HG03196 (cell line): ENCODE data around the gene KCNC4.

Experiments
- ATAC-seq: cut with Tn5 transposase; IDR thresholded peaks from one replicate; pipeline ENCODE4 v1.9.1; 2021; ENCODE audit not compliant: unreplicated experiment

Gene KCNC4

DNA sequence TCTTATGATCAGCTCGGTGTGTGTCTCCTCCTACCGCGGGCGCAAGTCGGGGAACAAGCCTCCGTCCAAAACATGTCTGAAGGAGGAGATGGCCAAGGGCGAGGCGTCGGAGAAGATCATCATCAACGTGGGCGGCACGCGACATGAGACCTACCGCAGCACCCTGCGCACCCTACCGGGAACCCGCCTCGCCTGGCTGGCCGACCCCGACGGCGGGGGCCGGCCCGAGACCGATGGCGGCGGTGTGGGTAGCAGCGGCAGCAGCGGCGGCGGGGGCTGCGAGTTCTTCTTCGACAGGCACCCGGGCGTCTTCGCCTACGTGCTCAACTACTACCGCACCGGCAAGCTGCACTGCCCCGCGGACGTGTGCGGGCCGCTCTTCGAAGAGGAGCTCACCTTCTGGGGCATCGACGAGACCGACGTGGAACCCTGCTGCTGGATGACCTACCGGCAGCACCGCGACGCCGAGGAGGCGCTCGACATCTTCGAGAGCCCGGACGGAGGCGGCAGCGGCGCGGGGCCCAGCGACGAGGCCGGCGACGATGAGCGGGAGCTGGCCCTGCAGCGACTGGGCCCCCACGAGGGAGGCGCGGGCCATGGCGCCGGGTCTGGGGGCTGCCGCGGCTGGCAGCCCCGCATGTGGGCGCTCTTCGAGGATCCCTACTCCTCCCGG, 1.5 kb downstream of the KCNC4 start:
- ATAC-seq, result no peak

- no peak for ATAC-seq
These were observed 2.3 kb downstream of the KCNC4 start for GRCh38 chr1:110212169-110213142.

GRCh38 chr1:110213143-110213540, 3.0 kb downstream of the KCNC4 start:
- ATAC-seq, result no peak

DNA sequence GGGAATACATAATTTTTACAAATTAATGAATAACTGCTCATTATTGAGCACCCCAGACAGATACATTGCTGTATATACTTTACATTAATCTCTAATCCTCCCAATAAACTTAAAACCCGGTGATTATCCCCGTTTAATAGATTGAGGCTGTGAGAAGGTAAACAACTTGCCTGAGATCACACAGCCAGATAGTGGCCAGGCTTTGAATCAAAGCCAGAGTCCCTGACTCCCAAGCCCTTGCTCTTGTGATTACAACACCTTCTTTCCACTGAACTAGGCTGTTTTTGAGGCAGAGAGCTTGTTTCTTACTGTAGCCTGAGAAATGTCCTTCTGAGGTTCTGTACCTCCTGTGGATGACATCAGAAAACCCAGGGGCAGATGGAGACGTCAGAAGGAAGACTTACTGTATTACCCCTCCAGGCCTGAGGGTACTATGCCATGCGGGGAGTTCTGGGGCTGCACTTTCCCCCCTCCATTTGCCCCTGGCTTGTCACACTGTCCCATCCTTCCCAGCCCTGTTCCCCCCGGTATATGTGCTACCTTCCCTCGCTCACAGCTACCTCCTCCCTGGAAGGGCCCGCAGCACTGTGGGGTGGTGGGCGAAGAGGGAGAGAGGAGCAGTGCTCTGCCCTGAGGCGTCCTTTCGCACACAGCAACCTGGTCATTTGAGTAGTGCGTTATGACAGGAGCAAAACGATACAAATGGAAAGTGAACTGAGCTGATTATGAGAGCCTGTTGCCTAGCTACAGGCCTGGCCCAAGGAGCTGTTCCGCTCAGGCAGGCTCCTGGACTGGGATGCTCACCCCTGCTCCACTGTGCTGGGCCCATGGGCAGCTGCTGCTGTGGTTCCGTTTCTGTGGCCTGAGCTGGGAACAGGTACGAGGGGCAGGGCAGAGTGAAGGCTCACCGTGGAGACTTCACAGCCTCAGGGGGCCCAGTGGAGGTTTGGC, 4.6 kb downstream of the KCNC4 start:
- ATAC-seq, result no peak

DNA sequence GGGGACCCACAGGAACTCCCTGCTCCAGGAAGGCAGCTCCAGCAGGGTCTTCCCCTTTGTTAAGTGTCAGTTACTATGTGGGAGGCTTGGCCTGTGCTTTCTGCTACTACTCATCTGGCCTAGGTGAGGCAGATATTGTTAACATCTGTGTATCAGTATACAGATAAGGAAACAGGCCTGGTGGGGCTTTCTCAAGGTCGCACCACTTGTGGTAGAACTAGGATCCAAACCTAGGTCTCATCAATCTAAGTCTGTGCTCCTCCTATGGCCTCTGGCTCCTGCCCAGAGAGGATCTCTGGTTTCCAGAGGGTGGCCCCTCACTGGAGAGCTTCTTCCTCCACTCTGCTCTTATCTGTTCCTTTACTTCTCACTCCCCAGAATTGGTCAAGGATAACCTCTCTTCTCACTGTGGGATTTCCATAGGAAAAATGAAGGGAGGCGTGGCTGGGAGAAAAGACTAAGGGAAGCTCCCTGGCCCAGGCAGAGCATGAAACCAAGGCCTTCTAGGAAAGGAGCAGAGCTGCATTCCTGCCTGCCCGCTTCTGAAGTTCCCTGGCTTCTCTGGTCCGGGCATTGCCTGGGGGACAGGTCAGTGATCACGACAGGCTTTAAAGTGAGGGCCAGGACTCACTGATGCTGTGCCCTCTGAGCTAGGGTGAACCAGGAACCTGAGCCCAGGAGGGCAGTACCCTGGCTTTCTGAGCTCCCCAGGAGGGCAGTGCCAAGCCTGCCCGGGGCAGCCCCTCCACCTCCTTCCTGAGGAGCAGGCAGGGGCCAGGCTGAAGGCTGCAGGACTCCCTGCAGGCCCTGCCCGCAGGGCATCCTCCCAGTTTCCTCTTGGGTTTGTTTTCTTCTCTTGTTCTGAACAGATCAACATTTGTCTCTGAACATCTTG, 5.8 kb downstream of the KCNC4 start:
- no peak for ATAC-seq

DNA sequence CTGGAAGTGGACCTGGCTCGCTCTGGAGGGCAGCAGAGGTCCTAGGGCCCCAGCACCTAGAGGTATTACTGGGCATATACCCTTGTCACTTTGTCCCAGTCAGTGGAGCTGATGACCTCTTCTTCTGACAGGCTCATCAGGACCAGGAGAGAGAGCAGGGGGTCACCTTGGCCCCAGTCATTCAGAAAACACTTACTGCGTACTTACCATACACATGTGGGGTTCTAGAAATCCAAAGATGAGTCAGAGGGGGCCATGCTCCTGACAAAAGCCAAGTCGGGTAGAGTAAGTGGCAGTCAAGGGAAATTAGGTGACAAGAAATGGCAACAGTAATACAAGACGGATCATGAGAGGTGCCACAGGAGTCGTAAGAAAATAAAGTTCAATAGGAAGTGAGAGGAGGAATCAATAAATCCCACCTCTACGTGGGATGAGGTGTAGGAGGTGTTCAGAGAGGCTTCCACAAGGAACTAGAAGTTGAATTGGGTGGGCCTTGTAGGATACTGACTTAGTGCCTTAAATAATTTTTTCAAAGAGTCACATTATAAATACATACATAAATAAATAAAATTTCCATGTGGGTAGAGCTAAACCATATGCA, 6.8 kb downstream of the KCNC4 start:
- no peak for ATAC-seq

DNA sequence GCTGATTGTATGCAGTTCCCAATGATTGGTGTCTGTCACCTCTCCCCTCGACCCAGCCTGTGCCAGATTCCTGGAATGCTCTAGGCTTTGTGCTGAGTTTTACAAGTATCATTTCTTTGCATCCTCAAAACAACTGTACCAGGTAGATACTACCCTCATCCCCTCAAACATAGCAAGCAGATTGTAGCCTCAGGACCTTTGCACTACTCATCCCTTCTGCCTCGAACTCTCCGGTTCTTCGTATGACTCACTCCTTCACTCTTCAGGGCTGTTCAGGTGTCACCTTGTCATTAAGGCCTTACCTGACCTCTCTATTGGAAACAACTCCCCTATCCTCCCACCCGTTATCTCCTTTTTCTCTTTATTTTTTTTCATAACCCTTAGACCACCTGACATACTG, 8.0 kb downstream of the KCNC4 start:
- ATAC-seq, result no peak

GRCh38 chr1:110218739-110219138, 8.6 kb downstream of the KCNC4 start:
- ATAC-seq, result no peak

DNA sequence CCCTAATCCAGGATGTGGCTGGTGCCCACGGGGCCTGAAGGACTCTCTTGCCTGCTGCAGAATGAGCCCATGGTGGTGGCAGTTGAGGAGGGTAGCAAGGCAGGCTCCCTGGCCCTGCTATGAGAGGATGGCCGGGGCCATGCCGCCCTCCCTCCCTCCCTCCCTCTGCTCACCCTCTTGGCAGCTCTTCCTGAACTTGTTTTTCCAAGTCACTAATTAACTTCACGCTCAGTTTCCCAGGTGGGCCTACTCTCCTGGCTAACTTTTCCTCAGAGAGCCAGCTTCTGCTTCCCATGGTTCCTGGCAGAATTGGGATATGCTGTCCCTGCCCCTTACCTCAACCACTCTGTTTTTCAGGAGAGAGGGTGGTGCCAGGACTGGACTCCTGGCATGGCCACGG, 10.2 kb downstream of the KCNC4 start:
- ATAC-seq, result no peak

GRCh38 chr1:110221119-110221518, 11.0 kb downstream of the KCNC4 start:
- ATAC-seq, result no peak

DNA sequence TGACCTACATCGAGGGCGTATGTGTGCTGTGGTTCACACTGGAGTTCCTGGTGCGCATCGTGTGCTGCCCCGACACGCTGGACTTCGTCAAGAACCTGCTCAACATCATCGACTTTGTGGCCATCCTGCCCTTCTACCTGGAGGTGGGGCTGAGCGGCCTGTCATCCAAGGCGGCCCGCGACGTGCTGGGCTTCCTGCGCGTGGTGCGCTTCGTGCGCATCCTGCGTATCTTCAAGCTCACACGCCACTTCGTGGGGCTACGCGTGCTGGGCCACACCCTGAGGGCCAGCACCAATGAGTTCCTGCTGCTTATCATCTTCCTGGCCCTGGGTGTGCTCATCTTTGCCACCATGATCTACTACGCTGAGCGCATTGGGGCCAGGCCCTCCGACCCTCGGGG, 13.0 kb downstream of the KCNC4 start:
- ATAC-seq, result no peak

- no peak for ATAC-seq
These were observed 13.5 kb downstream of the KCNC4 start for GRCh38 chr1:110223581-110223980.

- ATAC-seq, result no peak
These were observed 14.3 kb downstream of the KCNC4 start for GRCh38 chr1:110224240-110224995.

- no peak for ATAC-seq
These were observed 15.1 kb downstream of the KCNC4 start for GRCh38 chr1:110225212-110225611.

GRCh38 chr1:110225756-110226404, 15.8 kb downstream of the KCNC4 start:
- no peak for ATAC-seq

DNA sequence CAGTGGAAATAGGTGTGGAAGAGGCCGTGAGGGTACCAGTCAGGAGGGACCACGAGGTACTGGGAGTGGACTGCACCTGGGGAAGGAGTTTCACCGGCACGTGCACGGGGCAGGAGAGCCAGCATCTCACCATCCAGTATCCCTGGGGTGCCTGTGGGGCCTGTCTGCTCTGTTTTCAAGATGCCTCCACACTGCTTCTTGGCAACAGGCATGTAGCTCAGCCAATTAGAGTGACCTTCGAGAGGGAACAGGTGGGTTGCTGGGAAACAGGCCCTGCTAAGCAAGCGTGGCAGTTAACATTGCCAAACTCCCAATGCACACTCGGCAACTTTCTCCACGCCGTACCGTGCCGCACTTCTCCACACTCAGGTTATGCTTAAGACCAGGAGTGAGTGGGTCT, 17.7 kb downstream of the KCNC4 start:
- no peak for ATAC-seq

- no peak for ATAC-seq
These were observed 18.3 kb downstream of the KCNC4 start for GRCh38 chr1:110228381-110228780.

DNA sequence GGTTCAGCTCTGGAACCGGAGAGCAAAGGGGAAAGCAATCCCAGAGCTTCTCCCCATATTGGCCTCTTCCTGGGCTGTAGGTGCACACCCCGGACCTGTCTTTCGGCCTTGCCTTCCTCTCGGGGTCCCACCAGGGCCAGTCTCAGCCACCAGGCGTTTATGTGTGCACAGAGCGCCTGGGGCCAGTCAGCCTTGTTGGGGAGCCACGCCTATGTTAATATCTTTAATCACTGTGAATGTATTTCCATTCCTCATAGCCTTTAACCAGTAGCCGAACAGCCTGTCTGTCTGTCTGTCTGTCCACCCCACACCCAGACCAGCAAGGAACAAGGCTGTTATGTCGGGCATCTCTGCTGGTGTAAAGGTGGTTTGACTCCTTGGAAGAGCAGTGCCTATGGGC, 18.8 kb downstream of the KCNC4 start:
- no peak for ATAC-seq
